GM19043 (cell line): ENCODE data around the gene NID1.
"Not testable (repeated sequence)": the region's sequence is repeated elsewhere in the genome, so short reads cannot be mapped to it uniquely, and the experiment has no call there.

Source experiments
- ATAC-seq: cut with Tn5 transposase; IDR thresholded peaks from one replicate; pipeline ENCODE4 v1.9.1; 2021; ENCODE audit warnings: low read depth; ENCODE audit not compliant: unreplicated experiment

The NID1 gene

DNA sequence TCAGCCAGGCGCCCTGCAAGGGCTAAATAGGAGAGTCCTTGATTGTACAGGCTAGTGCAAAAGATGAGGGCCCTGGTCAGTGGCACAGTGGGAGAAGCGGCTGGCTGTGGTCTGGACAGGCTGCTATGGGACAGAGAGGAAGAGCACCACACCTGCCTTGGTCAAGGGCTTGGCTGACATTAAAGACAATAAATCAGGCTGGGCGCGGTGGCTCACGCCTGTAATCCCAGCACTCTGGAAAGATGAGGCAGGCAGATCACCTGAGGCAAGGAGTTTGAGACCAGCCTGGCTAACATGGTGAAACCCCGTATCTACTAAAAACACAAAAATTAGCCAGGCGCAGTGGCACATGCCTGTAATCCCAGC, 62.9 kb downstream of the NID1 start:
- no peak for ATAC-seq

DNA sequence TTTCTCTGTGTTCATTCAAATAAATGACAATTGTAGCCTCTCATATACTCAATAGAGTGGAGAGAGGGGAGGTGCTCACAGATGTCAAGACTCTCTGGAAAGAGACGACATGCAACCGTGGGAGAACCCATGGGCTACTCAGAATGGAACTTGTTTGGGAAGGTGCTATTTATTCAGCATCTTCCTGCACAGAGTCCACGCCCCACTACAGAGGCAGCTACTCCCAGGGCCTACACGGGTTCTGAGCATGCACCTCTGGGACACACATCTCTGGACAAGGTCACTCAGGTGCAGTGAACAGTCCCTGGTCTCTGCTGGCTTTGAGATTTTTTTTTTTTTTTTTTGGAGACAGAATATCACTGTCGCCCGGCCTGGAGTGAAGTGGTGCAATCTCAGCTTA, 64.1 kb downstream of the NID1 start:
- ATAC-seq = no peak

- peak; percentile 75 for ATAC-seq
Observed at GRCh38 chr1:235999259-235999925, 65.5 kb downstream of the NID1 start.

- ATAC-seq = peak; percentile 26
Observed at GRCh38 chr1:235998812-235999211, 66.1 kb downstream of the NID1 start.

DNA sequence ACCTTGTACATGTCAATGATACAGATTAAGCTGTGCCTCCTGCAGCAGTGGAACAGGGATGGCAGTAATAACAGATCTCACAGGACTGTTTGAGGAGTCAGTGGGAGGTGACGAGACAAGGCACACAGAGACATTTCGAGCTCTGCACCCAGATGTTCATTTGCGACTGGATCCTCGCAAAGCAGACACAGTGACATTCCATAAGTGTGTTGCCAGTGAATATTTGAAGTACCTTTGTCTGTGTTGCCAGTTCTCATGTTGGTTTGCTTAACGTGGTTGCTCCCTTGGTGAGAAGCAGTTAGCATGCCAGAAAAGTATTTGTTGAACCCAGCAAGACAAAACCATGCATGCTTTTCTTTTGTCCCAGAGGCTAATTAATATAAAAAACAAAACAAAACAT, 67.0 kb downstream of the NID1 start:
- no peak for ATAC-seq

GRCh38 chr1:235997049-235997448, 67.8 kb downstream of the NID1 start:
- no peak for ATAC-seq

- ATAC-seq = no peak
Observed at GRCh38 chr1:235996048-235996785, 68.7 kb downstream of the NID1 start.

DNA sequence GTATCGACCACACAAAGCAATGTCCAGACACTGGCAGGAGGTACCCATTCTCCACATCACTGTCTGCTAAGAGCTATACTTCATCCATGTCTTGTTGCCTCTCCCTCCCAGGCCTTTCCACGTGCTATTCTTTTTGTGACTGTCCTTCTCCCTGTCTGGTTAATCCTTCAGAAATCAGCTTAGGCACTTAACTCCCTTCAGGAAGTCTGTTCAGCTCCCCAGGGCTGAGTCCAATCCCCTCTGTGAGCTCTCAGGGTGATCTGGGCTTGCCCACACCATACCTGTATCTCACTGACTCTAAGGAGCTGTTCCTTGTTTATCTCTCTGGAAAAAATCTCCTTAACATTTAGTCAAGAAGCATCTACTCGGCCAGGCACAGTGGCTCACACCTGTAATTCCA, 69.4 kb downstream of the NID1 start:
- ATAC-seq = no peak

DNA sequence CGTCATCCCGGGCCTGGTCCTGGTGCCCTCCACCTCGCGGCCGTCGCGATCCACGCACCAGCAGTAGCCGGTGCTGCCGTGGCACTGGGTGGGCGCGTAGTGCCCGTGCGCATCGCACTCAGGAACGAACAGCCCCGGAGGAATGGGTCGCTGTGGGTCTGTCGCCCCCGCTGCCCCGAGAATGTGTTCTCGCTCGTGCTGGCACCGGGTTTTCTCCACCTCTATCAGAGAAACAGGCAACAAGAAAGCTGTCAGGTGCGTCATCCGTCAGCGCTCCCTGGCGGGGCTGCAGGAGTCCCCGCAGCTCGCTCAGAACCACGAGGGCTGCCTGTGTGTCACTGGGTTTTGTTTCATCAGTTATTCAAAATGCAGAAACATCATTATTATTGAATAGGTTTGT, 71.2 kb downstream of the NID1 start:
- no peak for ATAC-seq

- no peak for ATAC-seq
Observed at GRCh38 chr1:235992868-235993267, 72.0 kb downstream of the NID1 start.

DNA sequence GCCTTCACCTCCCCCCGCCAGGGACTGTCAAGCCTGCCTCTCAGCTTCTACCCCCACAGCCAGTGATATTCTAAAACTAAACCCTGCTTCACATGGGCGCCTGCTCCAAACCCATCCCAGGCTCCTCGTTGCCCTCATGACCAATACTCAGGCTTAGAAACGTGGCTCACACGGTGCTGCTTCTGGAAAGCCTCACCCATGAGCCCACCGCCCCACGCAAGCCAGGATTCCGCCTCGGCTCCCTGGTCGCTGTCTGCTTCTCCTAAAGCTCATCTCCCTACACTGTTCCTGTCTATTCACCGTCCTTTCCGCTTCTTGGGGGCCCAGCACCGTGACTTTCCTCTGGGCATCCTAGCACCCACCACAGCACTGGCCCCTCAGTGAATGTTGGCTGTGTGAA, 72.5 kb downstream of the NID1 start:
- no peak for ATAC-seq

DNA sequence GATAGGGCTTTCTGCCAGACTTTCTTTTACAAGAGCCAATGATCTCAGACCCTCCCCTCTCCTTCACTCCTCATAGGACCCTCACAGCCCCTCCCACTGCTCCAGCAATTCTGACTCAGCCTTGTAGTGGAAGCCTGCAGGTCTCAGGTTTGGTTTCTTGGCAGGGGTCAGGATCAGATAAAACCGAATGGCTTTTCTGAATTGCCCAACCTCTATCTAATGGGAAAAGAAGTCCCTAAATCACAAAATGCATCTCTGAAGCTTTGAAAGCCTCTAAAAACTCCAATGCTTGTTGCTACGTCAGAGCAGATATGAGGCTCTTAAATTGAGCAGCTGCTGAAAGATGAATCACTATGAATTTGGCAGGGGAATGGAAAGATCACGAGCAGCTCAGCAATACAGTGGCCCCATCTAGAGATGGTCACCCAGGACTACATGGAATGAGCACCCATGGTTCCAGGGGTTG, 74.5 kb downstream of the NID1 start:
- no peak for ATAC-seq

GRCh38 chr1:235989105-235989504, 75.8 kb downstream of the NID1 start:
- no peak for ATAC-seq

DNA sequence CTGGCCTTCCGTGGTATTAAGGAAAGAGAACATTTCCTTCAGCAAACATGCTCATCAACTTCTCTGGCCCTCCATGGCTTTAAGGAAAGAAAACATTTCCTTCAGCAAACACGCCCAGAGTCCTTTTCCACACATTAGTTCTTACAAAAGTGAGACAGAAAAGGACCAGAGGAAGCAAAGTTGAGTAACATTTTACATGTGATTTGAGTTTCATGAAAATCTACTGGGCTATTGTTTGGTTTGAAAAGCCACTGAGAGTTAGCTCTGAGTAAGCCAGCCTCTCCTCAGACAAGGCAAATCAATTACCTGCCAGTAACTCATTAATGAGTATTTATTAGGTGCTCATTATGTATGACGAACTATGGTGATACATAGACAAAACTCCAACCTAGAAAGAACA, 78.0 kb downstream of the NID1 start:
- ATAC-seq = peak; percentile 88

DNA sequence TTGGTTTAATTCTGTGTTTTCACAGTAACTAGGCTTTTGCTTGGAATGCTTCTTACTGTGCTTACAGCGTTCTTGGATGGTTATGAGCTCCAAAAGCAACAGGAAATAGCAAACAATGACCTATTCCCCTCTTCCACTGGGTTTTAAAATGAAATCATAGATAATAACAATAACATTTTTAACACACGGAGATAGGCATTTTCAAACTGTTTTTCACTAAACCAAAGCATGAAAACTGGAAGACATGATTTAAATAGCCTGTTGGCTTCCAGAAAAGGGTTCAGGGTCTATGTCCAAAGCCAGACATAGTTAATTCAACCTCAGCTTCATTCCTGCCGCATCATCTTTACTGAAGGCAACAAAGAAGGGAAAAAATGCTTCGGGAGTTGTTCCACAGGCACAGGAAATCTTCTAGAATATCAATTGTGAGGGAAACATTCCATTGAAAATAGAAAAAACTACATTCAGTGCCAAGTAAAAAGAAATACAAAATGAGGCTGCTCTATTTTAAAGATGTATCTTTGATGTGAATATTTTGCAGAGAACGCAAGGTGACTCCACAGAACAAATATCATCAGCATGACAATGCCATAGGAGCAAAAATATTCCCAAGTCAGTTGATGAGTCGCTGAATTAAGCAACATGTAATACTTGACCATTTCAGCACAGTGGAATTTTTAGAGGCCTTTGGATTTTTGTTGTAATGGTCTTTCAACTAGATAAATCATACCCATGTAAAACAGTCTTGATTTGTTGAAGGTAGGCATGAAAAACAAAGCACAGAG, 80.7 kb downstream of the NID1 start:
- no peak for ATAC-seq

- no peak for ATAC-seq
Observed at GRCh38 chr1:235980976-235981375, 83.9 kb downstream of the NID1 start.

DNA sequence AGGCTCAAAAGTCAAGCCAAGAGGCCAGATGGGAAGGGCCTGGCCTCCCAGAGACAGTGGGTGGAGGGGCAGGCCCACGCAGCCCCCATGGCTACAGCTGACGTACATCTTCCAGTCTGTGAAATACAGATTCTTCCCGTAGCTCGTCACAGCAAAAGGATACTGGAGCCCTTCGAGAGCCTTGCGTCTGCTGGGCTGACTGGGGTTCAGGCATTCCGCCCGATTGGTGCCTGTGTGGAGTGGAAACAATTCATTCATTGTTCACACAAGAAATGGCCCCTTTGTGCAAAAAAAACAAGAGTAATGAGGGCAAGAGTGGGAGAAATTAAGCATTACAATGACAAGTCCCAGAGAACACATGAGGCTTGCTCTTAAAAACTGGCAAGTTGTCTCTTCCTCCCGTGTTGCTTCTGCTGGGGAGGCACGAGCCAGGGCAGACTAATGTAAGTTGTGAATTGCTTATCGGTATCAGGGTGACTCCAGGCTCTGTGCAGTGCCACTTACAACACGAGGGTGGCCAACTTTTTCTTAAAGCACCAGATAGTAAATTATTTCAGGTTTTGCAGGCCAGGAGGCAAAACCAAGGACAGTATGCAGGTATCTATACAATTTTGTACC, 85.1 kb downstream of the NID1 start:
- ATAC-seq = no peak

- ATAC-seq = no peak
Observed at GRCh38 chr1:235979176-235979575, 85.7 kb downstream of the NID1 start.

GRCh38 chr1:235976490-235976889, 88.4 kb downstream of the NID1 start:
- no peak for ATAC-seq

DNA sequence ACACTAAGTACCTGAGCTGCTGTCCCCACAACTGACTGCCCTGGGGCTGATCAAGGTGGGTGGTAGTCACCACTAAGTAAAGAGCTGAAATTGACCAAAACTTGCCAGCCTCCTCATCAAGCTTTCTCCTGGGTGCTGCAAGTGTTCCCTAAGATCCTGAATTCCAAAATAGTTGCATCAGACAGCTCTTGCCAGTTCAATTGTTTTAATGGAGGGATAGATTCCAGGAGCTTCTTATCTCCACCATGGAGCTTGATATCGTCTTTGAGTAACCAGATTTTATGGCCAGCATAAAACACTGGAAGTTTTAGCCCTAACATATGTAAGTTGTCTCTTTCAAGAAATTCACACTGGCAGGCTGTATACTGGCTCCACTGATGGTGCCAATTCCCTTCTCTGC, 90.3 kb downstream of the NID1 start:
- no peak for ATAC-seq

DNA sequence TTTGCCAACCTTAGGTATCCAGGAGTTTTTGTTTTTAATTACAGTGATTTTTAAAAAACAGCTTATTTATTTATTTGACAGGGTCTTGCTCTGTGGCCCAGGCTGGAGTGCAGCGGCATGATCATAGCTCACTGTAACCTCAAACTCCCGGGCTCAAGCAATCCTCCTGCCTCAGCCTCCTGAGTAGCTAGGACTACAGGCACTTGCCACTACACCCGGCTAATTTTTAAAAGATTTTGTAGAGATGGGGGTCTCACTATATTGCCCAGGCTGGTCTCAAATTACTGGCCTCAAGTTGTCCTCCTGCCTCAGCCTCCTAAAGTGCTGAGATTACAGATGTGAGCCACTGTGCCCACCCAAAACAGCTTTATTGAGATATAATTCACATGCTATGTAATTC, 92.2 kb downstream of the NID1 start:
- not testable (repeated sequence) for ATAC-seq
